Tibial nerve (tissue), 4 donors: Measurements from ENCODE around the gene DHX57. TPM values are rescaled to one million over a fixed set of nuclear protein-coding genes. Genes with fewer than 3 reads are reported as not detected.
"Not testable (repeated sequence)": the region's sequence is repeated elsewhere in the genome, so short reads cannot be mapped to it uniquely, and the experiment has no call there.

Experiments
- DNase-seq, 2 donors: peaks; one replicate each; pipeline ENCODE4 v3.0.0-alpha.2; 2019; ENCODE audit warnings: low spot score in 2 of 2
- H3K27ac ChIP-seq, 4 donors: fragments of 200-600 bp; sonication (generic) in 3 of 4; one replicate each; pipeline ENCODE4 v1.5.1; 2017 to 2019; ENCODE audit warnings: mild to moderate bottlenecking in 1 of 4
- H3K27me3 ChIP-seq, 2 donors: fragments of 200-600 bp; sonication (generic) in 1 of 2; one replicate each; pipeline versions ENCODE4 v1.5.1 to v1.6.0; 2017 to 2019
- H3K36me3 ChIP-seq, 3 donors: fragments of 200-600 bp; sonication (generic); one replicate each; pipeline ENCODE4 v1.5.1; 2018 to 2019
- H3K4me1 ChIP-seq, 4 donors: fragments of 200-600 bp; sonication (generic) in 3 of 4; one replicate each; pipeline ENCODE4 v1.5.1; 2017 to 2019
- H3K4me3 ChIP-seq, 4 donors: fragments of 200-600 bp; sonication (generic) in 3 of 4; one replicate each; pipeline ENCODE4 v1.5.1; 2017 to 2019; ENCODE audit warnings: mild to moderate bottlenecking in 1 of 4, moderate library complexity in 1 of 4
- H3K9me3 ChIP-seq, 4 donors: fragments of 200-600 bp; sonication (generic) in 3 of 4; one replicate each; pipeline ENCODE4 v1.5.1; 2017 to 2019
- EP300 ChIP-seq, 2 donors: sonication (generic); formaldehyde crosslinking; IDR thresholded peaks; one replicate each; pipeline ENCODE4 v1.6.1; 2017; ENCODE audit warnings: antibody characterized with exemption in 2 of 2, mild to moderate bottlenecking in 1 of 2
- POLR2A ChIP-seq, 2 donors: fragments of 450-650 bp; IDR thresholded peaks; one replicate each; pipeline ENCODE4 v1.6.1; 2017; ENCODE audit warnings: antibody characterized with exemption in 2 of 2, mild to moderate bottlenecking in 2 of 2, moderate library complexity in 2 of 2
- WGBS, 2 donors: methylation state at CpG; one replicate each; pipeline ENCODE4 v1.1.5; 2018; 5-methylcytosine and 5-hydroxymethylcytosine counted together
- total RNA-seq, 4 donors: library from RNA; depleted of rRNA; stranded (reverse); fragments of >200 nt; gene quantifications; one replicate each; pipeline ENCODE4 v1.1.0, GENCODE V29; 2016
- TF ChIP-seq, protein P1 (sequence below), 5 experiments: fragments of 200-600 bp in 3 of 5; fragments of 450-650 bp in 2 of 5; sonication (generic) in 3 of 5; IDR thresholded peaks; one replicate each; pipeline ENCODE4 v1.5.1; 2016 to 2019; ENCODE audit warnings: antibody characterized with exemption in 5 of 5, mild to moderate bottlenecking in 3 of 5, moderate library complexity in 2 of 5

The DHX57 gene
- total RNA-seq, 4 donors from 2014 or later, result 11.1 to 22.0 (median 13.4) TPM

DNA sequence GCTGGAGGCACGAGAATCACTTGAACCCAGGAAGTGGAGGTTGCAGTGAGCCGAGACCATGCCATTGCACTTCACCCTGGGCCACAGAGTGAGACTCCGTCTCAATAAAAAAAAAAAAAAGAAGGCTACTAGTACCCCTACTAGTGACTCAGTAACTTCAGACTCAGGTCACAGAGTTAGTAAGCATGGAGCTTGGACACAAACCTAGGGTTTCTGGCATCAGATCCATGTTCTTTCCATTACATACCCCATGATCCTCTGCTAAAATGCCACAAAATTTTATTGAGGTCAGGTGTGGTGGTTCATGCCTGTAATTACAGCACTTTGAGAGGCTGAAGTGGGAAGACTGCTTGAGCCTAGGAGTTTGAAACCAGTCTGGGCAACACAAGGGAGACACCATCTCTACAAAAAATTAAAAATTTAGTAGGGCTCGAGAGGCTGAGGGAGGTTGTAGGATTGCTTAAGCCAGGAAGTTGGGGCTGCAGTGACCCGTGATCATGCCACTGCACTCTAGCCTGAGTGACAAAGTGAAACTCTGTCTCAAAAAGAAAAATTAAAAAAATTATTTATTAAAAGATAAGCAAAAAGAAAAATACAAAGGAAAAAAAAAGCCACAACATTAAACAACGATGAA, 45.1 kb downstream of the DHX57 start:
- Histone ChIP-seq H3K4me3 (no peak overlapping the region), H3K4me1 (no peaks in the 10 kb centered on the region), H3K27me3 (no peaks in the 10 kb centered on the region), H3K9me3 (no peaks in the 10 kb centered on the region), H3K27ac (peak overlapping the region in 2 of 4 donors; percentile 3 to 61), H3K36me3 (peaks cover 0 to 62% (median 0%) of the 10 kb centered on the region in 3 donors)
- no peak for TF ChIP-seq POLR2A (IDR thresholded peaks at IDR 0.05)
- TF ChIP-seq EP300 (IDR thresholded peaks at IDR 0.05), result no peak
- TF ChIP-seq, protein P1, sequence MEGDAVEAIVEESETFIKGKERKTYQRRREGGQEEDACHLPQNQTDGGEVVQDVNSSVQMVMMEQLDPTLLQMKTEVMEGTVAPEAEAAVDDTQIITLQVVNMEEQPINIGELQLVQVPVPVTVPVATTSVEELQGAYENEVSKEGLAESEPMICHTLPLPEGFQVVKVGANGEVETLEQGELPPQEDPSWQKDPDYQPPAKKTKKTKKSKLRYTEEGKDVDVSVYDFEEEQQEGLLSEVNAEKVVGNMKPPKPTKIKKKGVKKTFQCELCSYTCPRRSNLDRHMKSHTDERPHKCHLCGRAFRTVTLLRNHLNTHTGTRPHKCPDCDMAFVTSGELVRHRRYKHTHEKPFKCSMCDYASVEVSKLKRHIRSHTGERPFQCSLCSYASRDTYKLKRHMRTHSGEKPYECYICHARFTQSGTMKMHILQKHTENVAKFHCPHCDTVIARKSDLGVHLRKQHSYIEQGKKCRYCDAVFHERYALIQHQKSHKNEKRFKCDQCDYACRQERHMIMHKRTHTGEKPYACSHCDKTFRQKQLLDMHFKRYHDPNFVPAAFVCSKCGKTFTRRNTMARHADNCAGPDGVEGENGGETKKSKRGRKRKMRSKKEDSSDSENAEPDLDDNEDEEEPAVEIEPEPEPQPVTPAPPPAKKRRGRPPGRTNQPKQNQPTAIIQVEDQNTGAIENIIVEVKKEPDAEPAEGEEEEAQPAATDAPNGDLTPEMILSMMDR (IDR thresholded peaks at IDR 0.05), result no peak
- 87 to 90% methylated on average over 6 of the region's 6 CpGs for WGBS, 2 donors
- DNase-seq, result no peak

DNA sequence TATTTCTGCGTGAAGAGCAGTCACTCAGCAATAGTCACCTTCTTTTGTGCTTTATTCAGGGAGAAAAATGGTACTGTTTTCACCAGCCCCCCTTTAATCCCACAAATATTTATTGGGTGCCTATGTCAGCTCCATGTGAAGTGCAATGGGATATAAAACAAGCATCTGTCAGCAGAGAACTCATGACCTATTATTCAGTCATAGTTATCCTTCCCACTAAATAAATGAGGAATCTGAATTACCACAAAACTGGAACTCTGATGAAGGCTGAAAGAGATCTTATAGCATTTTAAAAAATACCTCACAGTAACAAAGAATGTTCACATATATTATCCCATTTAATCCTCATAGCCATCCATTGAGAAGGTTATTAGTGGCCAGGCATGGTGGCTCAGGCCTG, 45.8 kb downstream of the DHX57 start:
- 85 to 94% methylated on average over 1 of the region's 1 CpG for WGBS, 2 donors
- TF ChIP-seq POLR2A (IDR thresholded peaks at IDR 0.05) (no peak), EP300 (IDR thresholded peaks at IDR 0.05) (no peak)
- TF ChIP-seq, protein P1 (IDR thresholded peaks at IDR 0.05), result no peak
- H3K36me3 ChIP-seq, result peaks cover 0 to 62% (median 0%) of the 10 kb centered on the region in 3 donors
- H3K27me3 ChIP-seq, result no peaks in the 10 kb centered on the region
- H3K4me1 ChIP-seq, result no peaks in the 10 kb centered on the region
- no peaks in the 10 kb centered on the region for H3K9me3 ChIP-seq
- peak overlapping the region in 1 of 4 donors; percentile 61 for H3K27ac ChIP-seq
- no peak overlapping the region for H3K4me3 ChIP-seq
- DNase-seq, result no peak

GRCh38 chr2:38828460-38828859, 47.3 kb downstream of the DHX57 start:
- WGBS, 2 donors, result 69 to 82% methylated on average over 4 of the region's 4 CpGs
- no peaks in the 10 kb centered on the region for H3K27me3 ChIP-seq
- no peaks in the 10 kb centered on the region for H3K9me3 ChIP-seq
- peaks cover 0 to 67% (median 0%) of the 10 kb centered on the region in 3 donors for H3K36me3 ChIP-seq
- no peak overlapping the region for H3K4me3 ChIP-seq
- no peak for DNase-seq
- no peak overlapping the region for H3K27ac ChIP-seq
- TF ChIP-seq POLR2A (IDR thresholded peaks at IDR 0.05) (no peak), EP300 (IDR thresholded peaks at IDR 0.05) (no peak)
- TF ChIP-seq, protein P1 (IDR thresholded peaks at IDR 0.05), result no peak
- no peaks in the 10 kb centered on the region for H3K4me1 ChIP-seq

DNA sequence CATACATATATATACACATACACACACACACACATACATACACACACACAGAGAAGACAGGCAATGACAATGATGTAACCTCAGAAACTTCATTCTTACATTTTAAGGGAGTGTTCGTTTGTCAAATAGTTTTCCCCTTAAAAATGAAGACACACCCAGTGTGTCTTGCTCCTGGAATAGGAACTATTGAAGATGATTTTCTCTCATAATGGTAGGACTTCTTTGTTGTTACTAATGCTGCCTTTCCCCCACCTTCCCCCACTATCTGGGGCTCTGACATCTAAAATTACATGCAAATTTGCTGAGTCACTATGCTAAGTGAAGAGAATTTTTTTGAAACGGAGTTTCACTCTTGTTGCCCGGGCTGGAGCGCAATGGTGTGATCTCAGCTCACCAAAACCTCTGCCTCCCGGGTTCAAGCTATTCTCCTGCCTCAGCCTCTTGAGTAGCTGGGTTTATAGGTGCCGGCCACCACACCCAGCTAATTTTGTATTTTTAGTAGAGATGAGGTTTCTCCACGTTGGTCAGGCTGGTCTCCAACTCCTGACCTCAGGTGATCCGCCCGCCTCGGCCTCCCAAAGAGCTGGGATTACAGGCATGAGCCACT, 48.1 kb downstream of the DHX57 start:
- peak overlapping the region in 2 of 4 donors; percentile 10 to 38 for H3K27ac ChIP-seq
- not testable (repeated sequence) for H3K4me3 ChIP-seq

GRCh38 chr2:38825956-38826355, 49.8 kb downstream of the DHX57 start:
- H3K9me3 ChIP-seq, result no peaks in the 10 kb centered on the region
- H3K27me3 ChIP-seq, result no peaks in the 10 kb centered on the region
- H3K4me3 ChIP-seq, result no peak overlapping the region
- no peaks in the 10 kb centered on the region for H3K4me1 ChIP-seq
- WGBS, 2 donors, result 88 to 89% methylated on average over 2 of the region's 2 CpGs
- DNase-seq, result no peak
- no peak overlapping the region for H3K27ac ChIP-seq
- TF ChIP-seq, protein P1 (IDR thresholded peaks at IDR 0.05), result no peak
- TF ChIP-seq POLR2A (IDR thresholded peaks at IDR 0.05) (no peak), EP300 (IDR thresholded peaks at IDR 0.05) (no peak)
- peaks cover 0 to 74% (median 0%) of the 10 kb centered on the region in 3 donors for H3K36me3 ChIP-seq

More for the DNA sequence above, 48.1 kb downstream of the DHX57 start:
- DNase-seq, H3K9me3 ChIP-seq, H3K4me1 ChIP-seq, H3K27me3 ChIP-seq: not testable (repeated sequence)
- peaks cover 0 to 67% (median 0%) of the 10 kb centered on the region in 3 donors for H3K36me3 ChIP-seq
- 66 to 67% methylated on average over 10 of the region's 10 CpGs for WGBS, 2 donors
